Esophagus squamous epithelium (tissue), 4 donors: ENCODE measurements around the gene ZNF521.

Experiments
- POLR2A ChIP-seq, 4 donors: fragments of 450-650 bp; IDR thresholded peaks; one replicate each; pipeline ENCODE4 v1.6.1; 2017; ENCODE audit warnings: antibody characterized with exemption in 4 of 4, mild to moderate bottlenecking in 4 of 4, moderate library complexity in 3 of 4
- TF ChIP-seq, protein P1 (sequence below), 6 experiments: fragments of 450-650 bp in 4 of 6; fragments of 200-600 bp in 2 of 6; sonication (generic) in 2 of 6; IDR thresholded peaks; one replicate each; pipeline ENCODE4 v1.5.1; 2016 to 2019; ENCODE audit warnings: antibody characterized with exemption in 6 of 6, mild to moderate bottlenecking in 4 of 6, moderate library complexity in 4 of 6

DNA sequence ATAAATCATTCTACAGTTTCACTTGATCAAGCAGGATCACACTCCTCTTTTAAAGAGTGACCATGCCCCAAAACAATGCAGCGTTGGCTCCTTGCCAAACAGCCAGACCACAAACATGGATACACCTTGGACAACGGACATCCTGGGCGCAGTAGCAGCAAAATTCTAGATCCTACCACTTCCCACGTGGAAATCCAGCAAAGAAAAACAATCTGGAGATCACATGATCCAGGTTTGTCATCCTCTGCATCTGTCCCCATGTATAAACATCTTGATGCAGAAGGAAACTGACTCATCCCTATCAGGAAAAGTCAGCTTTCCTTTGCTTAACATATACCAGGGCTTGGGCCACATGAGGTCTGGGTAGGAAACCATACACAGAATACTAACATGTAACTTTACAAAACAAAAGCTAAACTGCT is 53.1 kb downstream of the ZNF521 start:
- TF ChIP-seq, protein P1, sequence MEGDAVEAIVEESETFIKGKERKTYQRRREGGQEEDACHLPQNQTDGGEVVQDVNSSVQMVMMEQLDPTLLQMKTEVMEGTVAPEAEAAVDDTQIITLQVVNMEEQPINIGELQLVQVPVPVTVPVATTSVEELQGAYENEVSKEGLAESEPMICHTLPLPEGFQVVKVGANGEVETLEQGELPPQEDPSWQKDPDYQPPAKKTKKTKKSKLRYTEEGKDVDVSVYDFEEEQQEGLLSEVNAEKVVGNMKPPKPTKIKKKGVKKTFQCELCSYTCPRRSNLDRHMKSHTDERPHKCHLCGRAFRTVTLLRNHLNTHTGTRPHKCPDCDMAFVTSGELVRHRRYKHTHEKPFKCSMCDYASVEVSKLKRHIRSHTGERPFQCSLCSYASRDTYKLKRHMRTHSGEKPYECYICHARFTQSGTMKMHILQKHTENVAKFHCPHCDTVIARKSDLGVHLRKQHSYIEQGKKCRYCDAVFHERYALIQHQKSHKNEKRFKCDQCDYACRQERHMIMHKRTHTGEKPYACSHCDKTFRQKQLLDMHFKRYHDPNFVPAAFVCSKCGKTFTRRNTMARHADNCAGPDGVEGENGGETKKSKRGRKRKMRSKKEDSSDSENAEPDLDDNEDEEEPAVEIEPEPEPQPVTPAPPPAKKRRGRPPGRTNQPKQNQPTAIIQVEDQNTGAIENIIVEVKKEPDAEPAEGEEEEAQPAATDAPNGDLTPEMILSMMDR (IDR thresholded peaks at IDR 0.05), result no peak
- TF ChIP-seq POLR2A (IDR thresholded peaks at IDR 0.05), result no peak
